NCI-H226 (cell line): ENCODE data around the gene C19orf67.

Experiments used
- DNase-seq: peaks from one replicate; pipeline ENCODE4 v3.0.0-alpha.2; 2015

The C19orf67 gene

DNA sequence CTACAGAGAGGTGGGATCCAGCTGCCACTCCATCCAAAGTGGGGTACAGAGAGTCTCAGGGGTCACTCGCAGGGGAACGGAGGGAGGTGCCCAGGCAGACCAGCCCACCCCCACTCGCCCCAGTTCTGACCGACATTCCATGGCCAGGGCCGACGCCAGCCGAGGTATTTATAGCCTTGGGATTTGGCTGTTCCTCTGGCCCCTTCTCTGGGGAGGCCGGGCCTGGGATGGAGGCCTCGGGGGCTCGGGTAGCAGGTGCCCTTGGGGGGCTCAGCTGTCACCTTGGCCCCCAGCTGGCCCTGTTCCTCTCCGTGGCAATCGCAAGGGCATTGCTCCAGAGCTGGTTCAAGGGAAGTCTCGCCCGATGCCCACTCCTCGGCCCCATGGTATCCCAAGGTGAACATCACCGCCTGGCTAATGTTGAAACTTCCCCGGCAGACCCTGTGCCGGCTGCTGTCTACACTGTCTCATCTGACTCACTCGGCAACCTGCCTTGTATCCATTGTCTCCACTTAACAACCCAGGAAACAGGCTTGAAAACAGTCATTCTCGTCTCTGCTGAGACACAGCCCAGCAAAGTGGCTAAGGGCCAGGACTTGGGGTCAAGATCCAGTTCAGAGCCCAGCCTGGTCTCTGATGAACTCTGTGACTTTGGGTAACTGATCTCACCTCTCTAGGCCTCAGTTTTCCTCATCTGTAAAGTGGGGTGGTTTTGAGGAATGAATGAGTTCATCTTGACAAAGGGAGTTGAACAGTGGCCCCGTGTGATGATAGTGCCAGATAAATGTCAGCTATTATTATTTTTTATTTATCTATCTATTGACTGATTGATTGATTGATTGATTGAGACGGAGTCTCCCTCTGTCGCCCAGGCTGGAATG lies 22.2 kb upstream of the C19orf67 start:
- no peak for DNase-seq

DNA sequence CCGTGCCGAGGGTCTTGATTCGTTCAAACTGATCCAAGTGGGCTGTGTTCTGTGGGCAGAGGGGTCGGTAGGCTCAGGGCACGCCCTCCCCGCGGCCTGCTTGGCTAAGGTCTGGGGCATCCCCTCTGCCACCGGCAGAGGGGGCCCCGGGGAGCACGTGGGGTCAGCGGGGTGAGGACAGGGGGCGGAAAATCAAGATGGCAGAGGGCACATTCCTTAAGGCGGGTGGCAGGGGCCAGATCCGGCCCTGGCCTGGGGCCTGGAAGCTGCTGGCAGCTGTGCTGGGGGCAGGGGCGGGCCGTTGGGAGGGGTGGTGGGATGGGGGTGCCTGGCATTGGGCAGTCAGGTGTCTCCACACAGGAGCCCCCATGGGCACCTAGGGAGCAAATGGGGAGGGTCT lies 21.3 kb upstream of the C19orf67 start:
- DNase-seq = no peak

DNA sequence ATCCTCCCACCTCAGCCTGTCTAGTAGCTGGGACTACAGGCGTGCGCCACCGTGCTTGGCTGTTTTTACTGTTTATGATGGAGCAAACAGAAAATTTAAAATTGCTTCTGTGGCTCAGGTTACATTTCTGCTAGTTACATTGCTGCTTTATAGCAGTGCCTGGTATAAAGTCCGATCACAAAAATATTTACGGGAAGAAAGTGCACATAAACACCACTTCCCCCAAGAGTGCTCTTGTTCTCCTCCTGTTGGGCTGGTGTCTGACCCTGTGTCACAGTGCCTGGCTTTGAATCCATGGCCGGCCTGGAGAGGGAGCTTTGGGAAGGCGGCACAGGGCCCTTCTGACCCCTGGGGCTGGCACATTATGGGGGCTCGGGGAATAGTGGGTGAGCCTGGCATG lies 20.1 kb upstream of the C19orf67 start:
- no peak for DNase-seq

- DNase-seq = no peak
Measured at GRCh38 chr19:14103310-14103709, 17.7 kb upstream of the C19orf67 start.

- no peak for DNase-seq
Measured at GRCh38 chr19:14102756-14103155, 17.2 kb upstream of the C19orf67 start.

- no peak for DNase-seq
Measured at GRCh38 chr19:14102102-14102696, 16.6 kb upstream of the C19orf67 start.

GRCh38 chr19:14101003-14101545 lies 15.5 kb upstream of the C19orf67 start:
- DNase-seq = no peak

DNA sequence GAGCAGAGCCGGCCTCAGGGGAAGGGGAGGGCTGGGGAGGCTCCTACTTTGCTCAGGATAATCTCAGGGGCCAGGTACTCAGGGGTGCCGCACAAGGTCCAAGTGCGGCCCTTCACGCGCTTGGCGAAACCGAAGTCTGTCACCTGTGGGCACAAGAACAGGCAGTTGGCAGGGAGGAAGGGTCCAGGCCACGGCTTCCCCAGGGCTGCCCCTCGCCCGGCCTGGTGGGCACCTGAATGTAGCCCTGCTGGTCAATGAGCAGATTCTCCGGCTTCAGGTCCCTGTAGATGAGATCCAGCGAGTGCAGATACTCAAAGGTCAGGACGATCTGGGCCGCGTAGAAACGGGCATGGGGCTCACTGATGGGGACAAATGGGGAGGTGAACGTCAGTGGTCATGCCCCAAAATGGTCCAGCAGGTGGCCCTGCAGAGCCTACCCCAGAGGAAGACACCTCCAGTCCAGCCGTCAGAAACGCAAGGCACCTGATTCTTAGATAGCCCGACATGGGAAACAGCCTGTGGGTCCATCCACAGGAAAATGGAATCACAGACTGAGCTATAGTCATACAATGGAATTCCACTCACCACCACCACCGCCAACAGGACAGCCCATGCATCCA lies 12.1 kb upstream of the C19orf67 start:
- no peak for DNase-seq

DNA sequence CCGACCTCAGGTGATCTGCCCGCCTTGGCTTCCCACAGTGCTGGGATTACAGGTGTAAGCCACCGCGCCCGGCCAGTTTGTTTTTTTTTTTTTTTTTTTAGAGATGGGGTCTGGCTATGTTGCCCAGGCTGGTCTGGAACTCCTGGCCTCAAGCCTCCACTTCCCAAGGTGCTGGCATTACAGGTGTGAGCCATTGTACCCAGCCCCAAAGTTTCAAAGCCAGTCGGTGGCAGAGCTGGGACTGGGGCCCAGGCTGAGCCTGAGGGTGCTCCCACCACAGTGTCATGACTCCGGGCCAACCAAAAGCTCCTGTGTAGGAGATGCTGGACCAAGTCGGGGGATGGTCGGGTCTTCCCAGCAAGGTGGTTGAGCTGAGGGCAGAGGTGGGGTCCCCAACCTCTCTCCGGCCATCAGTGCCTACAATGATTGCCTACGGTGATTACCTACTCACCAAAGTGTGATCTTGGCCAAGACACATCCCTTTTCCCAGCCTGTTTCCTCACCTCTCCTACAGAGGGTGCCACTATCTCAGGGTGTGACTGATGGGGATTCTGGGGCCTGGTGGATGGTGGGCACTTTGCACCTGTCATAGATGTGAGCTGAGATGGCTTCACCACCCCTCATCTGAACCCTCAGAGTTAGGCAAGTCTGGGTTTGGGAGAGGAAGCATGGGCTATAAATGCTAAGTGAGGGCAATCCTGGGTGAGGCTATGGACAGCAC lies 10.8 kb upstream of the C19orf67 start:
- DNase-seq = no peak

GRCh38 chr19:14094854-14095253 lies 9.3 kb upstream of the C19orf67 start:
- no peak for DNase-seq

DNA sequence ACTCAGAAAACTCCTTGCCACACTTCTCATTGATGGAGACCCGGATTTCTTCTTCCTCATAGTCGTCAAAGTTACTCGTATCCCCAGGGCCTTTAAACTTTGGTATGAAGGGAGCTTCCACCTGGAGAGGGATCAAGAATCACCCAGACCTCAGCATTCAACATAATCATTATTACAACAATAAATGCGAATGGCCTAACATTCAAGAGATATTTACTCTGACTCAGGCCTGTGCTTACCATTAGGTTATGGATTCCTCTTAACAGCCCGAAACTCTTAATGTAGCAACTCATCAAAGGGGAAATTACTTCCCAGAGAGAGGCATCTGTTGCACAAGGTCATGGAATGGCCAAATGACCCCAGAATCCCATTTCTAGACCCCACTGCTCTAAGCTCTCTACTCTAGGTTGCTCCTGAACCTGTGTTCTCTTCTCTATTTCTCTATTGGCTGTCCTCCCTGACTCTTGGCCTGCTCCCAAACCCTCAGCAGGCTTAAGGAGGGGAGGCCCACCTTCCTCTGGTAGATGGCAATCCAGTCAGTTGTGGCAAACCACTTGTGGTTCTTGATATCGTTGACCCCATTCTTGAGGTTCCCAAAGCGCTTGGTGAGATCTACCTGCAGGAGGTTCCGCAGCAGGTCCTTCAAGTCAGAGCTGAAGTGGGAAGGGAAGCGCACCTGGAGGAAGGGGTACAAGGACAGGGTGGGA lies 7.7 kb upstream of the C19orf67 start:
- no peak for DNase-seq

- no peak for DNase-seq
Measured at GRCh38 chr19:14091813-14092462, 6.4 kb upstream of the C19orf67 start.

DNA sequence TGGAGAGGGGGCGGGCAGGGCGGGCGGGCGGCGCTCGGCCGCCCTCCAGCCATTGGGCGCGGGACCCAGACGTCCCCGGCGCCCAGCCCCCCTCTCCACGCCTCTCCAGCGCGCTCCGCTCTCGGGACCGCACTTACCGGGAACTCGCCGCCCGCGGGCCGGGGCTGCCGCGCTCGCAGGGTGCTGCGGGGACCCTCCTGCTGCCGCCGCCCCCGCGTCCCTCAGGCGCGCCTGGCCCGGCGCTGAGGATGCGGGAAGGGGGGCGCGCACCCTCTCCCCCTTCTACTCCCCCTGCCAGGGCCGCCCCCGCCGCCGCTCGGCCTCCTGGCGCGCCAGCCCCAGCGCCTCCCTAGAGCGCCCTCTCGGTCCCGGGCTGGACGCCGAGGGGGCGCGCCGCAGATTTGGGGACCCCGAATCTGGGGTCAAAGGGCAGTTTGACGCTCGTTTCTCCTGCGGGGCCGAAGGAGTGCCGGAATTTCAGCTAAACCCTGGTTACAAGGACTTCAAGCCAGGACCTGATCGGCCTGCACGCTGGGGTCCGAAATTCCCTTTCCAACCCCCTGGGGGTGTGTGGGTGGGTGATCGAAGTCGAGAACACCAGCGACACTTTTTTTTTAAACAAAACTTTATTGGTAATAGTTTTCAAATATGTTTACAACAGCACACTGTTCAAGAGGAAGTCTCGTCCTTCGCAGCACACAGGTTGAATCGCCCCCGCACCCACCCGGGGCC lies 5.7 kb upstream of the C19orf67 start:
- peak; percentile 20 for DNase-seq

DNA sequence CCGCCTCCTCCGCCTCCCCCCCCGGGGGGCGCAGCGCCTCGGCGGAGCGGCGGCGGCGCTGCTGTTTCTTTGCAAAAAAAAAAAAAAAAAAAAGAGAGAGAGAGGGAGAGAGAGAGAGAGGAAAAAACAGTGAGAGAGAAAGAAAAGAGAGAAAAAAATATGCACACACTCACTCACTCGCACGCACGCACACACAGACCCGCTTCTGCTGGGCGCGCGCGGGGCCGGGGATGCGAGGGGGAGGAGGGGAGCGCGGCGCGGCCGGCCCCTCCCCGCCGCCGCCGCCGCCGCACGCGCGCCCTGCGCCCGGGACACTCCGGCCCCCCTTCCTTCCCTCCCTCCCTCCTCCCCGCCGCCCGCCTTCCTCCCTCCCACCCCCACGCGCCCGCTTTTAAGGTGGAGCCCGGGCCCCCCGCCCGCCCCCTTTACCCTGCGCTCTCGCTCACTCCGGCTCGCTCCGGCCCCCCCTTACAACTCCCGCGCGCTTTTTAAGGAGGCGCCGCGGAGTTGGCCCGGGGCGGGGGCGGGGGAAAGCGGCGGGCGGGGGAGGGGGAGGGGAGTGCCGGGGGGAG lies 5.0 kb upstream of the C19orf67 start, which contains the start of gene SAMD1:
SAMD1 (minus strand) TSS at position 243 of the 572 bp plus-strand sequence.
- DNase-seq = peak; percentile 69

- peak; percentile 59 for DNase-seq
Measured at GRCh38 chr19:14089662-14090508, 4.3 kb upstream of the C19orf67 start.

DNA sequence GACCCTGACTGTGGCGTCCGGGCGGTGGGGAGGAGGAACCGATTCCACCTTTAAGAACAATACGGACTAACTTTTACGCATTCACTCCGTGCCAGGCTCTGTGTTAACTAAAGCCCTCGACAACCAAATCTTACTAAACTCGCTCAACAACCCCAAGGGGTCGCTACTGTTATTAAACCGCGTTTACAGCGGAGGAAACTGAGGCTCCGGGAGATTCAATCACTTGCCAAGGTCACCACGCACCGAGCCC lies 3.8 kb upstream of the C19orf67 start:
- DNase-seq = no peak

DNA sequence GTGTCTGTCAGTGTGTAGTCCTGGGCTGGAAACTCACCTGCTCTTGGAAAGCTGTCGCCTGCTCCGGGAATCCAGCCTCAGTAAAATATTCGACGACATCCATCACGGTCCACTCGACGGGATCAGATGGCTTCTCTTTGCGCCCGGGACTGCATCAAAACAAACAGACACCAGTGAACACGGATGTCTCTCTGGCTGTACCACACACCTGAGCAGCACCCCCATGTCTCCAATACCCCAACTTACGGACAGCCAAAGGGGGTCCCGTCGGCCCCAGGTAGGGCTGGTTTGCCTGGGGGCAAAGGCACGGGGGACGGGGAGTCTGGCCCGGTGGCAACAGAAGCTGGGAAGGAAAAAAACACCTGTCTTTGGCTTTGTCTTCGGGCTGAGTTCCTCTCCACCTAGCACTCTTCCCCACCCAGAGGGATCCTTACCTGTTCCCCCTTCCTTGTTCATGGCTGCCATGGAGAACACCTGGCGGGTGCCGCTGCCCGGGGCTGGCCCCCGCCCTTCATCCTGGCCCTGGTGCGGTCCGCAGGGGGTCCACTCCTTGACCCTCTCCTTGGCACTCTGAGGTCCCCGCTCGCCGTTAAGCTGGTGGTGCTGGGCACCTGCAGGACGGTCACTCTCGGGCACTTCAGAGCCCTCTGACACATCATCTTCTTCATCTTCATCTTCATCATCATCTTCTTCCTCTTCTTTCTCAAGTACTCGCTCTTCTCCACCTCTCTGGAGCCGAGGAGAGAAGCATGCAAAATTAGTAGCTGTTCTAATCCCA lies 3.2 kb upstream of the C19orf67 start:
- no peak for DNase-seq

DNA sequence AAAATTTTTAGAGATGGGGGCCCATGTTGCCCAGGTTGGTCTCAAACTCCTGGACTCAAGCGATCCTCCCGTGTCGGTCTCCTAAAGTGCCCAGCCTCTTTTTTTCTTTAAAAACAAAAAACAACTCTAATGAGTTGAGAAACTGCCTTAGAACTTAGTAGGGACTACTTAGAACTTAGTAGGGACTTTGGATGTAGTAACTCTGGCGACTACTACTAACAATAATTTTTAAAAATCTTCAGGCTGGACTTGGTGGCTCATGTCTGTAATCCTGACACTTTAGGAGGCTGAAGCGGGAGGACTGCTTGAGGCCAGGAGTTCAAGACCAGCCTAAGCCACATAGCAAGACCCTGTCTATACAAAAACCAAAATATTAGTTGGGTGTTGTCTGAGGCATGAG lies 515 bp upstream of the C19orf67 start:
- no peak for DNase-seq

DNA sequence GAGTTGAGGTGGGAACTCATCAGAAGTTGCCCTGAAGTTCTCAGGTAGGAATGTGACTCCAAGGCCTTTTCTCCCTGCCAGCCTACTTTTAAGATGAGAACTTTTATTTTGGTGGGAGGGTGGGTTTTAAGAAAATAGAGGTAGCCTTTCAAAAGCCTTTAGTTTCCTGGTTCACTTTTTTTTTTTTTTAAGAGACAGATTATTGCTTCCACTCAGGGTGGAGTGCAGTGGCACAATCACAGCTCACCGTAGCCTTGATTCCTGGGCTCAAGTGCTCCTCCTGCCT lies 3.0 kb downstream of the C19orf67 start:
- DNase-seq = no peak
